Activated naive CD4-positive, alpha-beta T cell treated with anti-CD3 and anti-CD28 coated beads for 36 hours (primary cell): ENCODE results near the gene GALNT1. TPM values are rescaled to one million over a fixed set of nuclear protein-coding genes. Genes with fewer than 3 reads are reported as not detected.

Source experiments
- CTCF ChIA-PET: fragments of 350-600 bp; sonication (Branson Sonifier 250); formaldehyde crosslinking; loops from one replicate; lab custom pipeline; 2021; ENCODE audit warnings: antibody characterized with exemption; lab: Charles Lee
- DNase-seq: peaks from one replicate; pipeline ENCODE4 v3.0.0-alpha.2; 2020
- H3K27ac Mint-ChIP-seq: one replicate; pipeline ENCODE4 v1.8.0; 2021; ENCODE audit warnings: mild to moderate bottlenecking, mixed read lengths
- H3K27me3 Mint-ChIP-seq: one replicate; pipeline ENCODE4 v1.8.0; 2021; ENCODE audit warnings: low read depth, mixed read lengths
- H3K36me3 Mint-ChIP-seq: one replicate; pipeline ENCODE4 v1.8.0; 2021; ENCODE audit warnings: low read depth, mixed read lengths
- H3K4me1 Mint-ChIP-seq: one replicate; pipeline ENCODE4 v1.8.0; 2021; ENCODE audit warnings: low read depth, mixed read lengths
- H3K4me3 Mint-ChIP-seq: one replicate; pipeline ENCODE4 v1.8.0; 2021; ENCODE audit warnings: mild to moderate bottlenecking, moderate library complexity, mixed read lengths
- H3K9me3 Mint-ChIP-seq: one replicate; pipeline ENCODE4 v1.8.0; 2021; ENCODE audit warnings: mixed read lengths
- intact Hi-C: fragments of 100-400 bp; cut with micrococcal nuclease; formaldehyde crosslinking; loops from one replicate; pipeline ENCODE4 v1.15.1; 2023
- total RNA-seq, 2 experiments: library from RNA; stranded (reverse); gene quantifications; one replicate each; pipeline ENCODE4 v1.2.3, GENCODE V29; 2021

Gene GALNT1
- total RNA-seq, 2 experiments from 2014 or later, result 46.7 to 48.7 TPM

- CTCF ChIA-PET, result no interaction called here
- Mint-ChIP-seq H3K27ac (no peak overlapping the region), H3K9me3 (no peaks in the 10 kb centered on the region), H3K36me3 (peaks cover 34% of the 10 kb centered on the region), H3K4me1 (no peaks in the 10 kb centered on the region), H3K27me3 (no peaks in the 10 kb centered on the region), H3K4me3 (no peak overlapping the region)
- DNase-seq, result no peak
- intact Hi-C loops, result no loop called here
These were observed 126.1 kb downstream of the GALNT1 start for GRCh38 chr18:35707674-35708073.

DNA sequence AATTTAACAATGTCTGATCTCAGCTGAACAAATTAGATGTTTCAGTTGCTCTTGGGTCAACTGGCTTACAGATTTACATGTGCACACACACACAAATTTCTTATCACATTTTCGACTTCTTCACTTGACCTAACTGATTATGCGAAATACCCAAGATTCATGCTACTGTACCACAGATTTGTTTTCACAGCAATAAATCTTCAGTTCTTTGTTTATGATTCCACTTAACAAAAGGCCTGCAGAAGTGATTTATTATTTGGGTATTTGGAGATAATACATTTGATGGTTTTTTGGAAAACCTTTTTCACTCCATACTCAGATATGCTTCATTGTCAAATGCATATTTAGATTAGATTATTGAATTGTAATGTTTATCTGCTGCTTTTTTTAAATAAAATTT lies 129.0 kb downstream of the GALNT1 start:
- no peak for DNase-seq
- H3K4me3 Mint-ChIP-seq, result no peak overlapping the region
- intact Hi-C loops, result no loop called here
- H3K4me1 Mint-ChIP-seq, result no peaks in the 10 kb centered on the region
- H3K36me3 Mint-ChIP-seq, result peaks cover 37% of the 10 kb centered on the region
- no peaks in the 10 kb centered on the region for H3K27me3 Mint-ChIP-seq
- H3K27ac Mint-ChIP-seq, result no peak overlapping the region
- H3K9me3 Mint-ChIP-seq, result no peaks in the 10 kb centered on the region
- CTCF ChIA-PET, result interaction anchor here (0.7 kb wide), 1 partner anchor 21 kb away, joined by 3 read pairs; no protein-coding TSS in a partner anchor

DNA sequence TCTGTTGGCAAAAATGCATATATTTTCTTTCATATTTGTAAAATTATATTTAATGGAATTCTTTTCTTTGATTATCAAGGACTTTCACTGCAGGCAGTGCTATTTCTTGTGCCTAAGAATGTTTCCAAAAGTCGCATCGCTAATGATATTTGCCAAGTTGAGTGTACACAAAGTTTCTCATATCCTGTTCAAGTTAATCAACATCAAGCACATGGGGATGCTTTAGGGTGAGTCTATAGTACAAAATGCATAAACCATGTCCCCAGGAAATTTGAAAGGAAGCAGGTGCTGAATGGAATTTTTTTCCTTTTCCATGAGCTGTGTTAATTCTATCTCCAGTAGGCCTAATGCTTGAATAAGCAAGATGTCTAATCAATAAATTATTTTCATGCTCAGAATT lies 129.7 kb downstream of the GALNT1 start:
- peaks cover 35% of the 10 kb centered on the region for H3K36me3 Mint-ChIP-seq
- H3K27me3 Mint-ChIP-seq, result no peaks in the 10 kb centered on the region
- no peak overlapping the region for H3K4me3 Mint-ChIP-seq
- intact Hi-C loops, result no loop called here
- no peak for DNase-seq
- H3K4me1 Mint-ChIP-seq, result no peaks in the 10 kb centered on the region
- no peak overlapping the region for H3K27ac Mint-ChIP-seq
- CTCF ChIA-PET, result no interaction called here
- no peaks in the 10 kb centered on the region for H3K9me3 Mint-ChIP-seq

DNA sequence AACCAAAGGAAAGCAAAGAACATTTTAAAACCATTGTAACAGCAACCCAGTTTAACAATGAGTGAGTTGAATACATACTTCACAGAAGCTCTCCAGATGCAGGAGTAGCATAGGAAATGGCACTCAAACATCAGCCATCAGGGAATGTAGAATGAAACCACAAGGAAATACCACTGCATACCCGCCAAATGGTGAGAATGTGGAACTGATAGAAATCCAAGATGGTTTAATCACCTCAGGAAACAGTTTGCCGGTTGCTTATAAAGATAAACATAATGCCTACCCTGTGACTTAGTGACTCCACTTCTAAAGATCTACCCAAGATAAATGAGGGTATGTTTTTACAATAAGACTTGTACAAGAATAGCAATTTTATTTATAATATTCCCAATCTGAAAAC lies 132.0 kb downstream of the GALNT1 start:
- Mint-ChIP-seq H3K4me1 (no peaks in the 10 kb centered on the region), H3K36me3 (peaks cover 34% of the 10 kb centered on the region), H3K27me3 (no peaks in the 10 kb centered on the region), H3K4me3 (no peak overlapping the region), H3K27ac (no peak overlapping the region), H3K9me3 (peaks cover 4% of the 10 kb centered on the region)
- CTCF ChIA-PET, result interaction anchor here (0.6 kb wide), 1 partner anchor 1115 kb away, joined by 3 read pairs; no protein-coding TSS in a partner anchor
- no peak for DNase-seq
- intact Hi-C loops, result no loop called here

GRCh38 chr18:35714539-35714938 lies 133.0 kb downstream of the GALNT1 start:
- Mint-ChIP-seq H3K27me3 (no peaks in the 10 kb centered on the region), H3K9me3 (peaks cover 8% of the 10 kb centered on the region), H3K36me3 (peaks cover 29% of the 10 kb centered on the region), H3K4me3 (no peak overlapping the region), H3K4me1 (no peaks in the 10 kb centered on the region), H3K27ac (no peak overlapping the region)
- intact Hi-C loops, result no loop called here
- CTCF ChIA-PET, result no interaction called here
- no peak for DNase-seq

GRCh38 chr18:35715139-35715538 lies 133.6 kb downstream of the GALNT1 start:
- DNase-seq, result no peak
- Mint-ChIP-seq H3K9me3 (peaks cover 9% of the 10 kb centered on the region), H3K27ac (no peak overlapping the region), H3K4me1 (no peaks in the 10 kb centered on the region), H3K36me3 (peaks cover 25% of the 10 kb centered on the region), H3K4me3 (no peak overlapping the region), H3K27me3 (no peaks in the 10 kb centered on the region)
- CTCF ChIA-PET, result no interaction called here
- intact Hi-C loops, result no loop called here

DNA sequence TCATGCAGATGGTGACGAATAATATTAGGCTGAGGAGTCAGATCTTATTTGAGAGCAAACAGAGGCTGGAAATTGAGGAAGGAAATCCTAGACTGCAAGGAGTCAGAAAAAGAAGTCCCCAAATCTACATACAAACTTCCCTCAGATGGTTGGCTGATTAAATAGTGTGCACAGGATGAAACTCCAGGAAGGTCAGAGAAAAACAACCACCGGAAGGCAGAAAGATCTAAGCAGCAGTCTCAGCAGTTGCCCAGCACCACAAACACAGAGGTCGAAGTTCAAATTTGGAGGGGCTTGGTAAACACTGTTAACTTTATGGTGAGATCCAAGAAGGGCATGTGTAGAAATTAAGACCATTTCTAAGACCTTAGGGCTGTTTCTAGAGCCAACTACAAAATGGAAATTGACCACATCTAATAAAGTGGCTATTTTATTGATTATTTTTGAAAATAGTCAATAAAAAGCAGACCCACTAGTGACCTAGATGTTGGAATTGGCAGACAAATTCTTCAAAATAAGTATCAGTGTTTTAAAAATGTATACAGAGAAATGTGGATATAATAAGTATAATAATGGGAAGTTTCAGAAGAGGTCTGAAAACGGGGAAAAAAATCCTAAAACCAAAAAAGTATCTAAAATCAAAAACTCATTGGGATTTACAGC lies 134.8 kb downstream of the GALNT1 start:
- Mint-ChIP-seq H3K27ac (no peak overlapping the region), H3K27me3 (peaks cover 2% of the 10 kb centered on the region), H3K9me3 (peaks cover 9% of the 10 kb centered on the region), H3K4me1 (no peaks in the 10 kb centered on the region), H3K36me3 (peaks cover 18% of the 10 kb centered on the region), H3K4me3 (no peak overlapping the region)
- CTCF ChIA-PET, result interaction anchor here (0.6 kb wide), 1 partner anchor 272 kb away, joined by 3 read pairs; no protein-coding TSS in a partner anchor
- DNase-seq, result no peak
- intact Hi-C loops, result no loop called here

DNA sequence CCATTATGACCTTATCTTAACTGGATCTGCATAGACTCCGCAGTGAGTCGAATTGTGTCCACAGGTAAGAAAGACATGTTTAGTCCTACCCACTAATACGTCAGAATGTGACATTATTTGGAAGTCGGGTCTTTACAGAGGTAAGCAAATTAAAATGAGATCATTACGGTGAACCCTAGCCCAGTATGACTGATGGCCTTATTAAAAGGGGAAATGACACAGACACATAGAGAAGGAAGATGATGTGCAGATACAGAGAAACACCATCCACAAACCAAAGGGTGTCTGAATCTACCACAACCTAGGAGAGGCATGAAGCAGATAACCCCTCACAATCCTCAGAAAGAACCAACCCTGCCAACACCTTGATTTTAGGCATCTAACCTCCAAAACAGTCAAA lies 135.6 kb downstream of the GALNT1 start:
- Mint-ChIP-seq H3K27ac (no peak overlapping the region), H3K4me3 (no peak overlapping the region), H3K9me3 (peaks cover 9% of the 10 kb centered on the region), H3K4me1 (no peaks in the 10 kb centered on the region), H3K27me3 (peaks cover 2% of the 10 kb centered on the region), H3K36me3 (peaks cover 11% of the 10 kb centered on the region)
- no peak for DNase-seq
- CTCF ChIA-PET, result no interaction called here
- intact Hi-C loops, result no loop called here

DNA sequence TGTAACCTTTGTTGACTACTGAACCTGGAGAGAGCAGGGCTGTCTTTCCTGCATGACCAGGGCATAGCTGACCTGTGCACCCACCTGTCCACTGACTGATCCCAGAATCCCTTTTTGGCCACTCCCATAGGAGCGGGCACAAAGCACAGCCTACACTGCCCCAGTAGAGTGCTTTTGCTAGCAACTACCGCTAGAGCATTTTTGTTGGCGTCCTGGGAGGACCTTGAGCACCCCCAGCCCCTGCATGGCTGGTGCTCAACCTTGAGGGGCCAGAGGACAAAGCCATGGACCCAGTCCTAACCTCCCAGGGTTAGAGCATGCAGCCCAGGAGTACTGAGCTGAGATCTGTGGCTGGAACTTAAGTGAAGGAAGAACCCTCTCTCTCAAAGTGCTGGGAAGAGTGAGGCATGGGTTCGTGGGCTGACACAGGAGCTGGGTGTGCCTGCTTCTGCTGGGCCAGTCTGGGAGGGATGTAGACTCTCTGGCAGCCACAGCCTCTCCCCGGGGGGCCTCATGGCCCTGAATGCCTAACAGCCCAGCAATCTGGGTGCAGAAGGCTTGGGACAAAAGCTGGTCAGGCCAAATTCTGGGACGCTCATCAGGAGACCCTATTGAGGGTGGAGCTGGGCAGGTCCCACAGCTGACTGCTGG lies 140.0 kb downstream of the GALNT1 start:
- CTCF ChIA-PET, result no interaction called here
- peaks cover 9% of the 10 kb centered on the region for H3K9me3 Mint-ChIP-seq

DNA sequence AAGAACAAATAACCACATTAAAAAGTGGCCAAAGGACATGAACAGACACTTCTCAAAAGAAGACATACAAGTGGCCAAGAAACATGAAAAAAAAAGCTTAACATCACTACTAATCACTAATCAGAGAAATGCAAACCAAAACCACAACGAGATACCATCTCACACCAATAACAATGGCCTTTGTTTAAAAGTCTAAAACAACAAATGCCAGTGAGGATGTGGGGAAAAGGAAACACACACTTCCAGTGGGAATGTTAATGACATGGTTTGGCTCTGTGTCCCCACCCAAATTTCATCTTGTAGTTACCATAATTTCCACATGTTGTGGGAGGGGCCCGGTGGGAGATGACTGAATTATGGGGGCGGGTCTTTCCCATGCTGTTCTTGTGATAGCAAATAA lies 147.1 kb downstream of the GALNT1 start:
- H3K4me1 Mint-ChIP-seq, result no peaks in the 10 kb centered on the region
- H3K27ac Mint-ChIP-seq, result no peak overlapping the region
- no peaks in the 10 kb centered on the region for H3K36me3 Mint-ChIP-seq
- CTCF ChIA-PET, result no interaction called here
- no peak overlapping the region for H3K4me3 Mint-ChIP-seq
- peaks cover 12% of the 10 kb centered on the region for H3K9me3 Mint-ChIP-seq
- no peaks in the 10 kb centered on the region for H3K27me3 Mint-ChIP-seq
- intact Hi-C loops, result no loop called here
- DNase-seq, result no peak

More for the DNA sequence above, 140.0 kb downstream of the GALNT1 start:
- Mint-ChIP-seq H3K36me3 (no peaks in the 10 kb centered on the region), H3K4me1 (no peaks in the 10 kb centered on the region), H3K27me3 (peaks cover 7% of the 10 kb centered on the region), H3K27ac (no peak overlapping the region), H3K4me3 (no peak overlapping the region)
- DNase-seq, result no peak
- intact Hi-C loops, result no loop called here

- Mint-ChIP-seq H3K4me3 (no peak overlapping the region), H3K36me3 (no peaks in the 10 kb centered on the region), H3K9me3 (peaks cover 12% of the 10 kb centered on the region), H3K4me1 (no peaks in the 10 kb centered on the region), H3K27me3 (no peaks in the 10 kb centered on the region), H3K27ac (no peak overlapping the region)
- CTCF ChIA-PET, result no interaction called here
- intact Hi-C loops, result no loop called here
- no peak for DNase-seq
These were observed 148.6 kb downstream of the GALNT1 start for GRCh38 chr18:35729991-35730668.

- CTCF ChIA-PET, result no interaction called here
- Mint-ChIP-seq H3K36me3 (no peaks in the 10 kb centered on the region), H3K4me3 (no peak overlapping the region), H3K27ac (no peak overlapping the region), H3K9me3 (peaks cover 12% of the 10 kb centered on the region), H3K4me1 (no peaks in the 10 kb centered on the region), H3K27me3 (no peaks in the 10 kb centered on the region)
- intact Hi-C loops, result no loop called here
- DNase-seq, result no peak
These were observed 149.3 kb downstream of the GALNT1 start for GRCh38 chr18:35730691-35731370.
